HG03469 (cell line): ENCODE results near the gene TOMM70.
A peak's percentile ranks its signal among the peaks of the same experiment; 100 is the strongest.
"Not testable (repeated sequence)": the region's sequence is repeated elsewhere in the genome, so short reads cannot be mapped to it uniquely, and the experiment has no call there.

ENCODE experiments used
- ATAC-seq: cut with Tn5 transposase; IDR thresholded peaks from one replicate; pipeline ENCODE4 v1.9.1; 2021; ENCODE audit warnings: mild to moderate bottlenecking, moderate library complexity, moderate number of reproducible peaks; ENCODE audit not compliant: unreplicated experiment

The TOMM70 gene

DNA sequence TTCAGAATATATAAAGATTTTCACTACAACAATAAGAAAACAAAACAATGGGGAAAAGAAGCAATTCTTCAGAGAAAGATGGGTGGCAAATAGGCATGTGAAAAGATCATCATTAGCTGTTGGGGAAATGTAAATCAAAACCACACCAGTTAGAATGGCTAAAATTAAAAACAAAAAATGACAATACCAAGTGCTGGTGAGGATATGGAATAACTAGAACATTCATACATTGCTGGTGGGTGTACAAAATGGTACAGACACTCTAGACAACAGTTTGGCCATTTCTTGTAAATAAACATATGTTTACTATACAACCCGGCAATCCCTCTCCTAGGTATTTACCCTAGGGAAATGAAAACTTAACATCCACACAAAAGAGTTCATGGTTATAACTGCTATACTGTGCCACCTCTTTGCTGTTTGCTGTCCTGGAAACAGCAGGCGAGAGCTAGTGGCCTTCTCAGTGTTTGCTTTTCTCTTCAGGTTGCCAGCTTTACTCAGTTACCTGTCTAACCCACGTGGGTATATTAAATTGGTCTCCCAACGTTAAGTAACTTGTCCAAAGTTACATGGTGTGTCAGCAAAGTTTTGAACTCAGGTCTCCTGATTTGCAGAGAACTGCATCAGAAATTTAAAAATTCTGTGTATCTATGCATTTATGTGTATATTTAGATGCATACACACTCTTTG, 70.9 kb downstream of the TOMM70 start:
- ATAC-seq = no peak

DNA sequence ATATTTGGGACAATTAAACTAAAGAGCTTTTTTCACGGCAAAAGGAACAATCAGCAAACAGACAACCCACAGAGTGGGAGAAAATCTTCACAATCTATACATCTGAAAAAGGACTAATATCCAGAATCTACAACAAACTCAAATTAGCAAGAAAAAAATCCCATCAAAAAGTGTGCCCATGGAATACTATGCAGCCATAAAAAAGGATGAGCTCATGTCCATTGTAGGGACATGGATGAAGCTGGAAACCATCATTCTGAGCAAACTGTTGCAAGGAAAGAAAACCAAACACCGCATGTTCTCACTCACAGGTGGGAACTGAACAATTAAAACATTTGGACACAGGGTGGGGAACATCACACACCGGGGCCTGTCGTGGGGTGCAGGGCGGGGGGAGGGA, 73.5 kb downstream of the TOMM70 start:
- ATAC-seq = not testable (repeated sequence)

DNA sequence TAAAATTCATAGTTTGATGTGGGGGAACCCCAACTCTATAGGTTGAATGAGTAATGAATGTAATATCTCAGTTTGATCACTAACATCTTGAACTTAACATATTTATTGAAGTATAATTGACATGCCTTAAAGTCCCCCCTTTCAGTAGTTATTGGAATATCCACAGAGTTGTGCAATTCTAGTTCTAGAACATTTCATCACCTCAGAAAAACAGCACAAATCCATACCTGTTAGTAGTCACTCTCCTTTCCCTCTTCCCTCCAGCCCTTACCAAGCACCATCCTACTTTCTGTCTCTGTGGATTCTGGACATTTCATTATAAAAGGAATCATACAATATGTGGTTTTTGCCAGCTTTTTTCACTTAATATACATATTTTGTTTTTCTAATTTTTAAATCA, 75.1 kb downstream of the TOMM70 start:
- no peak for ATAC-seq

DNA sequence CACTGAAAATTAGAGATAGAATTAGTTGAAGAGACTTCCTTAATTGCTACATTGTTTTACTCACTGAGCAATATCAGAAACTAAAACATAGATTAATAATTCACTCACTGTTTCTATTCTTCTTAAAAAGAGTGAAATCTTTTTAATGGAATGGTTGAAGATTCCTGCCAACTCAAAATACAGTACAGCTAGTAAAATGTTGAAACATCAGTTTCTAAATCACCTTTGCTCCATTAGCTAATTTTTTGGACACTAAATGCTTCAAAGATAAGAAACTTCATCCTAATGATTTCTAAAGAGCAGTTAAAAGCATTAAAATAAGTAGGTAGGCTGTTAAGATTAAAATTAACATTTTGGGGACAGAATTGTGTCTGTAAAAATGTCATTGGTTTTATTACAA, 76.8 kb downstream of the TOMM70 start:
- ATAC-seq = no peak

DNA sequence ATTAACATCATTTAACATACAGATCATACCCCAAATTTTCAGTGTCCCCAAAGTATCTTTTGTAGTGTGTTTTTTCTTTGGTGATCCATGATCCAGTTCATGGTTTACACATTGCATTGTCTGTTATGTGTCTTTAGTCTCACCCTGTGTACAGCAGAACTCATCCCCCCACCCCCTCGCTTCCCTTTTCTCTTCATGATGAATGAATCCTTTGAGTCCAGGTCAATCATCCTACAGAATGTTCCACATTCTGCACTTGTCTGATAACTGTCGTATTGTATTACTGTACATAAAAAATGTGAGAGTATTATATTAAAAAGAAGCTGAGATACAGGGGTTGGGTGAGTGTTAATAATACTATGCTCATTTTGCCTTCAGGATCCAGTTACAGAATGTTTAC, 80.9 kb downstream of the TOMM70 start:
- ATAC-seq = no peak

DNA sequence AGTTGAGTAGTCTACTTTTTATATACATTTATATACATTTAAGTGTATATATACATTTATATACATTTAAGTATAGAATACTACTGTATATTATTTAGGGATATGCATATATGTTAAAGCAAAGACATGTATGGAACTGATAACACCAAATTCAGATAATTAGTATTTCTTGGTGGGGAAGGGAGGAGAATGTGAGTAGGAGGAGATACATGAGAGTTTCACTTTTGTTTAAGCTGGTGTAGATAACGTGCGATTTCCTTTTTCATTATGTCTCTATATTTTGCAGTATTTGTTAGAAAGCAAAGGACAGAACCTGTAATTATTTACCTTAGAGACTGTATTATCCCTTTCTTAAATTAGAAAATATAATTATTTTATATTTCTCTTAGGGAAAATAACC, 83.0 kb downstream of the TOMM70 start:
- no peak for ATAC-seq

DNA sequence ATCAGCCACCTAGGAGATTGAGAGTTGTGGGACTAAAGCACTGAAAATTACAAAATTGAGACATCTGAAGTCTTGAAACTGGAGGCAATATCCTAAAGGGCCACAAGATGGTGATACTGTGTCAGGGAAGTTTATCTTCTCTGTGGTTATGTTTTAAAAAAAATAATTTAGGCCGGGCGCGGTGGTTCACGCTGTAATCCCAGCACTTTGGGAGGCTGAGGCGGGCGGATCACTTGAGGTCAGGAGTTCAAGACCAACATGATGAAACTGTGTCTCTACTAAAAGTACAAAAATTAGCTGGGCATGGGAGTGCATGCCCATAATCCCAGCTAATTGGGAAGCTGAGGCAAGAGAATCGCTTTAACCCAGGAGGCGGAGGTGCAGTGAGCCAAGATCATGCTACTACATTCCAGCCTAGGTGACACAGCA, 84.2 kb downstream of the TOMM70 start:
- peak; percentile 59 for ATAC-seq
